Stimulated activated CD4-positive, alpha-beta T cell treated with anti-CD3 and anti-CD28 coated beads, Interleukin-2, amount 100 ng/mL, for 48 hours (primary cell): ENCODE measurements around the gene DDX51.
"Not testable (repeated sequence)": the region's sequence is repeated elsewhere in the genome, so short reads cannot be mapped to it uniquely, and the experiment has no call there.

Experiments
- DNase-seq, 2 donors: peaks; one replicate each; pipeline ENCODE4 v3.0.0-alpha.2; 2020

Gene DDX51

DNA sequence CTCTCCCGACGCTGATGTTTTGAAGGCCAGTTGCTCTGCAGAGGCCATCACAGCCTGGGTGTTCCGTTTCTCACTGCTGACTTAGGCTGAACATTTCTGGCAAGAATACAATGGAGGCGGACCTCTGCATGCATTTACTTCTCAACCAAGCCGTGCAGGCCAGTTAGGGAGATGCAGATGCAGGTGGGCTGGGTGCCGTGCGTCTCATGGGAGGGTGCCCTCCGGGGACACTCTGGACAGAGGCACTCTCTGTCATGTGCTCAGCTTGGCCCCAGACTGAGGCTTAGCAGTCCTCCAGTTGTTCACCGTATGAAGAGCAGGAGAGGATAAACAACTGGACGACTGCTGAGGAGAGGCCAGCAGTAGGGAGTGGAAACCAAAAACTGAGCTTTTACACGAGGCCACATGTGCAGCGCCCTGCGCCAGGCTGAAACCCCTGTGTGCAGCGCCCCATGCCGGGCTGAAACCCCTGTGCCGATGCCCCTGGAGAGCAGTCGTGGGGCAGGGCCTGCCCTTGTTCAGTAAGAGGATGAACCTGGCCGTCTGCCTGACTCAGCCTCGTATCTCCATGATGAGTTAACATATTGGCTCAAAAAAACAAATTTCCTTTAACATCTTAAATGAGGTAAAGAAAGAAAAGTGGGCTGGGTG, 32.3 kb downstream of the DDX51 start:
- DNase-seq: no peak

DNA sequence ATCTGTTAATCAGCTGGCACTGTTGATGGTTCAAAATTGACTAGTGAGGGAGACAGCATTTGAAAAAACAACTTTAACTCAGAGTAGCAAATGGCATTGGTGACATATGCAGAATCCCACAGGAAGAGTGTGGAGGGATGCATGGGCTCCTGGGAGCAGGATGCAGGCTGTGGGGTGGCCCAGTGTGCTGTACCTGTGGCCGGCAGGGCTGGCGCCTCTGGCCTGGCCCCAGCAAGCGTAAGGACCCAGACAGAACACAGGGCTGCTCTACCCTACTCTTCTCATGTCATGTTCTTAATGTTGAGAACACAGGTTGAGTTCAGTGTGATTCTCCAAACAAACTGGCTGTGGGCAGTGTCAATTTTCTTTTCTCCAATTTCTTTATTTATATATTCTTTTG, 33.4 kb downstream of the DDX51 start:
- no peak for DNase-seq

DNA sequence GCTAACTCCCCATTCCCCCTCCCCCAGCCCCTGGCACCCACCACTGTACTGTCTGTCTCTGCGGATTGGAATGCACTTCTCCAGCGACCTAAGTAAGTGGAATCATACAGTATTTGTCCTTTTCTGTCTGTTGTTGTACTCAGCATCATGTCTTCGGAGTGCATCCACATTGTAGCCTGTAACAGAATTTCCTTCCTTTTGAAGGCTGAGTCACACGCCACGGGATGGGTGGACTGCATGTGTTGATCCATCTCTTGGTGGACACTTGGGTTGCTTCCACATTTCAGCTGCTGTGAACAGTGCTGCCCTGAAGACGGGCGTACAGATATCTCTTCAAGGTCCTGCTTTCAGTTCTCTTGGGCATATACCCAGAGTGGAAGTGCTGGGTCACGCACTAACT, 34.4 kb downstream of the DDX51 start:
- DNase-seq: no peak

- DNase-seq: no peak
Observed at GRCh38 chr12:132108211-132108832, 35.8 kb downstream of the DDX51 start.

- no peak for DNase-seq
Observed at GRCh38 chr12:132106921-132107320, 37.2 kb downstream of the DDX51 start.

GRCh38 chr12:132105467-132105866, 38.7 kb downstream of the DDX51 start:
- no peak for DNase-seq

DNA sequence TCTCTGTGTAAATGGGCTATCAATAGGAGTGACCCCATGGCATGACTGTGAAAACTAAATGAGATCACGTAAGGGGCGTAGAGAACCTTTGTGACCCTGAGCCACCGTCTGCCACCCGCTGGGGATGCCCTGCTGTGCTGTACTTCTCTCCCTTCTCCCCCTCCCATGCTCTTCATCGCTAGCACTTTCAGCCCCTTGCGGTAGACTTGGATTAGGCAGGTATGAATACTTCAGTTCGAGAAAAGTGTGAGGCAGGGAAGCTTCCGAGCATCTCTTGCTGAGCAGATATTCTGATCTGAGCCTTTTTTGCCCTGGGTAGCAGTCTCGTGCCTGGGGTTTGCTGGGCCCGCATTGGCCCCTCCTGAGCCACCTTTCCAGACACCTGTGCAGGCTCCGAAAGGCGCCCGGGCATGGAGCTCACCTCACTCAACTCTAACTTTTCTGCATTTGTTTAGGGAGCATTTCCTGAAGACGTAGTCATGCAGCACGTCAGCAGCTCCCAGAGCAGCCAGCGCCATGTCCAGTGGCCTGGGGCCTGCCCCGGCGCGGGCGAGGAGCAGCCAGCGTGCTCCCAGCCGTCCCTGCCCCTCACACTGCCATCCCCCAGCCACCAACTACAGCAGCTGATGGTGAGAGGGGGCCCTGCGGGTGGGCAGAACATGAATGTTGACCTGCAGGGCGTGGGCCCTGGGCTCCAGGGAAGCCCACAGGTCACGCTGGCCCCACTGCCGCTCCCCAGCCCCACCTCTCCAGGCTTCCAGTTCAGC, 40.4 kb downstream of the DDX51 start:
- DNase-seq: no peak

DNA sequence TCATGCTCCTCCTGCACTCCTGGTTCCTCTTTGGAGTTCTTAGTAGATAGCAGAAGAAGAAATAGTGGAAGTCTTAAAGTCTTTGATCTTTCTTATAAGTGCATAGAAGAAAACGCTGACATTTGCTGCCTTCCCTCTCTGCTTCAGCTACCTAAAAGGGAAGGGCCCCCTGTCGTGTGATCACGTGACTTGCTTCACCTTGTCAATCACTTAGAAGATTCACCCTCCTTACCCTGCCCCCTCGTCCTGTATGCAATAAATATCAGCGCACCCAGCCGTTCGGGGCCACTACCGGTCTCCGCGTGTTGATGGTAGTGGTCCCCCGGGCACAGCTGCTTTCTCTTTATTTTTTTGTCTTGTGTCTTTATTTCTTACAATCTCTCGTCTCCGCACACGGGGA, 41.0 kb downstream of the DDX51 start:
- not testable (repeated sequence) for DNase-seq

DNA sequence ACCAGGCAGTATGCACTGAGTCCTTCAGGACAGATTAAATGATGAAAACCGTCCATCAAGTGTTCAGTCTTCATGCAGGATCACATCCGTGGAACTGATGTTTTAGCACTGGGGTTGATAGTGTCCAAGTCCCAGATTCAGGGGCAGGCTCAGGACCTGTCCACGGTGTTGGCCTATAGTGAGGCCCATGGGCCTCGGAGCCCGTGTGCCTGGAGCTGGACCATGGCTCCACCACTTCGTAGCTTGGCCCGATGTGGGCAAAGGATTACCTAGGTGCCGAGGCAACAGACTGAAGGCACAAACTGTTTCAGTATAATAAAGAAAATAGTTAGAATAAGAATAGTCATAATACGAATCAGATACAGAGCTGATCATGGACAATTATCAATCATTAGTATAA, 41.8 kb downstream of the DDX51 start:
- no peak for DNase-seq

DNA sequence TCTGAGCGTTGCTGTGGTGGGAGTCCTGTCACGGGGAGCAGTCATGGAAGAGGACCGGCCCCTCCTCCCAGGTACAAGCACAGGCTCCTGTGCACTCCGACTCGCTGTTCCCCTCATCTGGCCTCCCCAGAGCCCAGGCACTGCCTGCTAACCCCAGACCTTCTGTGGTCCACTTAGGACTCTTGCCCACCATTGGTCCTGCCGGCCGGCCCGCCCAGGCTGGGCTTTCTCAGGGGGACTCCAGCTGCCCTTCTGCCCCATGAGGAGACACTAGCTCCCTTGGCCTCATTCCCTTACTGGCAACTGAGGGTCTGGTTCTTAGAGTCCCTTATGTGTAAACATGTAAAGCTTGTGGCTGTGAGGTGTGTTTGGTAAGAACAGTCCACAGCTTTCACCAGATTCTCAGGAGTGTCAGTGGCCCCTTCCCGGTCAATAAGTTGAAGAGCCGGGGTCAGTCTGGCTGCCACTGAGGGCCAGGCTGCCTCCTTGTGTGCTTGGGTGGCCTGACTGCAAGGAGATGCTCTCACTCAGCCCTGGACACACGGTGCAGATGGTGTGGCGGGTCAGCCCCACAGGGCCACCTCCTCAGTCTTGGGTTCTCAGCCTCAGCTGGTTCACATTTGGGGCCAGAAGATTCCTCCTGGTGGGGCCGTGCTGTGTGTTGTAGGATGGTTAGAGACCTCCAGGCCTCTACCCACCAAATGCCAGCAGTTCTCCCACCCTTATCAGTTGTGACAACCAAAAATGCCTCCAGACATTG, 43.6 kb downstream of the DDX51 start:
- no peak for DNase-seq

DNA sequence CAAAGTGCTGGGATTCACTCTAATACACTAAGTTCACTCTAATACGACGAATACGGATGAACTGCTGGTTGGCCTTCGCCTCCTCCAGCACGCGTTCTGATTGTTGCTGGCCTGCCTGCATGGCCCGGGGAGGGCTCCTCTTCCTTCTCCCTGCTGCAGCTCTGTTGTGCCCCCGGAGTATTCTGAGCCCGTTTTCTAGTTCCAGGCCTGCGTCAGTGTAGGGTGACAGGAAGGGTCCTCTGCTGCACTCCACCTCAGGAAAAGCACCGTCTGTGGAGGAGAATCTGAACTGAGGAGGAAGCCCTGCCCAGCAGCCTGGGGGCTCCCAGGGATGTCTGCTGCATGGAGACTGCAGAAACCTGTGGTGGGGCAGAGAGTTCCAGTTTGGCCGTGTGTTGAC, 44.4 kb downstream of the DDX51 start:
- no peak for DNase-seq

DNA sequence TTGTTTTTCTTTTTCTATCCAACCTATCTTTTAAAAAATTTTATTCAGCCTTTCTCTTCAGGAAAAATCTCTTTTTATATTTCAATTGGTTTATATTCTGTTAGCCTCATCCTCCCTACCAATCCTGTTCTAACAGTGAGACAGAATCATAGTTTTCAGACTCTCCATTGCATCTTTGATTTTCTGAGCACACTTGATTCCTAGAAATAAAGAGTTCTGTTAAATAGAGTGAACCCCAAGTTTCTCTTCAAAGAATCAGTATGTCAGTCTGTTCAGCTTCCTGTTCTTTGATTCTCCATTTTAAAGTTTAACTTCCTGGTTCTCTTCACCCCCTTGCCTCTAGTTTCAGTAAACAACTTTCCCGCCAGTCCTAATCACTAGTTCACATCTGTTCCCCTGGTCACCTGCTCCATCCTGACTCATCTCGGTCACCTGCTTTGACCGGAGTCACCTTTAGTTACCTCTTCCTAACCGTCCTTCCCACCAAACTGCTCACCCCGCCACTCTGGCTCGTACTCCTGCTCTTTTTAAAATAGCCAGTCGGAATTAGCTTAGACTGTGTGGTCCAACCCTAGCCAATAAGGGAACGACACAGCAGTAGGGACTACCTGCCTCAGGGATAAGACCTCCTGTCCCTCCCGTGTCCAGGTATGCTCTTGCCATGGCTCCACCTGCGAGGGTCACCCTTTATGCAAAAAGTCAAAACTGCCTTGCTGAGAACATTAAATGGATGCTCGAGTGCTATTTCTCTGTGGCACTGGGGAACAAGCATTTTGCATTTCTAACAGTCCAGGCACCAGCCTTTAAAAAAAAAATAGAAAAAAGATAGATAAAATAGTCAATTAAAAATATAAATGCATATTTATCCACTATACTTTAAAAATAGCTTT, 48.4 kb downstream of the DDX51 start:
- DNase-seq: no peak

DNA sequence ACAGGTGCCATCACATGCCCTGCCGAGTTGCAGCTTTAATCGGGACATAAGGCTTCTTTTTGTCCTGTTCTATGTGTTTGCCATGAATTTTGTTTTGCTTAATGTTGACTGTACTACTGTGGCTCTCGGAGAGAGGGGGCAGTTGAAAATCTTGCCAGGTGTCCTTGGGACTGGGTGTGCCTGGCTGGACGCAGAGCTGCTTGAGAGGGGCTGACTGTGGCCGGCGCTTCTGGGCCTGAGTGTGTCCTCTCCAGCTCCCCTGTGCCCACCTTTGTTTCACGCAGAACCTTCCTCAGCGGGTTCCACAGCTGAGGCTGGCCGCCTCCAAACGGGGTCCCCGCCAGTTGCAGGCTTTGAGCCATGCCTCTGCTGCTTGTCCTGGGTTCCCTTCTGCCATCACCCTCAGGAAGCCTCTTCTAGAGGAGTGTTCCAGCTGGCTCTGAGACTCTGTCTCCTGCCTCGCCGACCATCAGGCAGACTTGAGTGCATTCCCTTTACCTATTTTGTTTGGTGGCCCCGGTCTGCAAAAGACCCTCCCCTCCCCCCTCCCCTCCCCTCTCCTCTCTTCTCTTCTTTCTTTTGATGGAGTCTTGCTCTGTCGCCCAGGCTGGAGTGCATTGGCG, 49.7 kb downstream of the DDX51 start:
- DNase-seq: no peak

DNA sequence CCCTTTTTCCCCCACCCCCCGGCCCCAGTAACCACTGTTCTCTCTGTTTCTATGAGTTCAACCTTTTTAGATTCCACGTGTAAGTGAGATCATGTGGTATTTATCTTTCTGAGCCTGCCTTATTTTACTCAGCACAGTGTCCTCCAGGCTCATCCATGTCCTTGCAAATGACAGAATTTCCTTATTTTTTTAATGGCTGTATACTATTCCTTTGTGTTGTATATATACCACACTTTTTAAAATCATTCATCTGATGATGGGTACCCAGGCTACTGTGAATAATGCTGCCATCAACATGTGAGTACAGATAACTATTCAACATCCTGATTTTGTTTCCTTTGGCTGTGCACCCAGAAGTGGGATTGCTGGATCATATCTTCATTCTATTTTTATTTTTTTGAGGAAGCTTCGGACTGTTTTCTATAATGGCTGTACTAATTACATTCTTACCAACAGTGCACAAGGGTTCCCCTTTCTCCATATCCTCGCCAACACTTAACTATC, 54.7 kb downstream of the DDX51 start:
- no peak for DNase-seq
